ENCODE results near the gene UTP4. TPM values are rescaled to one million over a fixed set of nuclear protein-coding genes. Genes with fewer than 3 reads are reported as not detected.

The UTP4 gene
- total RNA-seq, 1 experiment from 2014 or later = 125 TPM

- no peak for ATAC-seq
- H3K36me3 ChIP-seq (ENCODE audit: control insufficient read depth in 1 of 2, insufficient read depth in 2 of 2, low read length in 2 of 2) = peaks cover 38 to 70% of the 10 kb centered on the region in 2 experiments
- RAD21 ChIA-PET (ENCODE audit: low non-redundant PET in 1 of 2, low total read pairs in 2 of 2, uncharacterized antibody in 2 of 2, unreplicated experiment in 2 of 2) = no interaction called here
Observed at GRCh38 chr16:69119536-69119935, 12.9 kb upstream of the UTP4 start.

More at GRCh38 chr16:69119536-69119935, 12.9 kb upstream of the UTP4 start:
- H3K27me3 ChIP-seq (ENCODE audit: insufficient read depth, low read length) = no peaks in the 10 kb centered on the region
- no peaks in the 10 kb centered on the region for H3K9me3 ChIP-seq (ENCODE audit: control insufficient read depth in 1 of 2, insufficient read depth in 1 of 2, low read depth in 1 of 2, low read length in 2 of 2)
- H3K27ac ChIP-seq (ENCODE audit: low read depth, low read length) = no peak overlapping the region
- CTCF ChIA-PET = no interaction called here
- BruUV-seq (replicated peaks) = no TSS peak
- intact Hi-C loops (cut with micrococcal nuclease) = no loop called here
- H3K4me3 ChIP-seq (replicated peaks in 1 of 2; ENCODE audit: low read depth in 1 of 2, low read length in 2 of 2) = no peak overlapping the region
- H3K9me2 ChIP-seq (ENCODE audit: insufficient read depth) = no peaks in the 10 kb centered on the region
- H2AFZ ChIP-seq (ENCODE audit: low read depth, low read length, poor library complexity, severe bottlenecking) = no peak overlapping the region
- TF ChIP-seq ELF1 (IDR thresholded peaks at IDR 0.05; ENCODE audit: borderline replicate concordance, low read depth) = no peak
- TF ChIP-seq SIN3A (IDR thresholded peaks at IDR 0.05; ENCODE audit: low read depth) = no peak
- TF ChIP-seq MAX (IDR thresholded peaks at IDR 0.05) = no peak
- no peak for TF ChIP-seq ZFX (IDR thresholded peaks at IDR 0.05)
- no peak for TF ChIP-seq FOSL1 (IDR thresholded peaks at IDR 0.05; ENCODE audit: low read depth)
- no peak for TF ChIP-seq SP1 (IDR thresholded peaks at IDR 0.05; ENCODE audit: low read depth)
- no peak for TF ChIP-seq ATF3 (IDR thresholded peaks at IDR 0.05)
- TF ChIP-seq REST (IDR thresholded peaks at IDR 0.05; ENCODE audit: low read depth) = no peak
- TF ChIP-seq ZNF274 (IDR thresholded peaks at IDR 0.05; ENCODE audit: low read depth, low read length) = no peak
- TF ChIP-seq YY1 (IDR thresholded peaks at IDR 0.05; ENCODE audit: extremely low read depth, insufficient replicate concordance, low read depth, low read length) = no peak
- H3K4me2 ChIP-seq (ENCODE audit: low read length) = no peak overlapping the region
- no peak overlapping the region for H3K9ac ChIP-seq (ENCODE audit: low read length)
- peaks cover 55% of the 10 kb centered on the region for H3K79me2 ChIP-seq (ENCODE audit: insufficient read depth, low read length)
- H3K4me1 ChIP-seq (ENCODE audit: control insufficient read depth in 1 of 2, insufficient read depth in 2 of 2, low read length in 2 of 2) = peaks cover 0 to 10% of the 10 kb centered on the region in 2 experiments; a peak in 2 of 4 replicates
- H4K20me1 ChIP-seq (ENCODE audit: insufficient read depth) = peaks cover 11% of the 10 kb centered on the region; the same call in 1 of the 2 replicates
- POLR2A ChIA-PET = no interaction called here
- no peak for DNase-seq (ENCODE audit: low read depth, low spot score)

Measured in HCT116 (cell line).